H9 (cell line): ENCODE measurements around the gene CYP2R1. TPM values are rescaled to one million over a fixed set of nuclear protein-coding genes. Genes with fewer than 3 reads are reported as not detected.

Experiments used
- DNase-seq: peaks from one replicate; pipeline ENCODE4 v3.0.0-alpha.2; 2017
- H2AFZ ChIP-seq: one replicate; pipeline ENCODE4 v1.6.1; 2013; ENCODE audit warnings: mild to moderate bottlenecking, low read length, control low read depth, moderate library complexity
- H2AK5ac ChIP-seq: 2 replicates; pipeline ENCODE4 v1.6.1; 2013; ENCODE audit warnings: low read length, control low read depth, mixed read lengths; ENCODE audit not compliant: insufficient read length
- H2BK120ac ChIP-seq: one replicate; pipeline ENCODE4 v1.6.1; 2013; ENCODE audit warnings: low read depth, mild to moderate bottlenecking, low read length, control low read depth, inconsistent platforms; ENCODE audit not compliant: poor library complexity, severe bottlenecking
- H2BK12ac ChIP-seq: 2 replicates; pipeline ENCODE4 v1.6.1; 2013; ENCODE audit warnings: low read length, control low read depth, mixed read lengths, low read depth; ENCODE audit not compliant: insufficient read length
- H2BK15ac ChIP-seq: 2 replicates; pipeline ENCODE4 v1.6.1; 2013; ENCODE audit warnings: low read depth, low read length, control low read depth
- H2BK20ac ChIP-seq: one replicate; pipeline ENCODE4 v1.6.1; 2013; ENCODE audit warnings: low read depth, mild to moderate bottlenecking, low read length, control low read depth, inconsistent platforms; ENCODE audit not compliant: poor library complexity, severe bottlenecking
- H2BK5ac ChIP-seq: 2 replicates; pipeline ENCODE4 v1.6.1; 2013; ENCODE audit warnings: low read length, control low read depth, mixed read lengths; ENCODE audit not compliant: insufficient read length
- H3K14ac ChIP-seq: 2 replicates; pipeline ENCODE4 v1.6.1; 2013; ENCODE audit warnings: low read length, control low read depth; ENCODE audit not compliant: insufficient read depth
- H3K18ac ChIP-seq: 2 replicates; pipeline ENCODE4 v1.6.1; 2013; ENCODE audit warnings: low read depth, mild to moderate bottlenecking, mixed read lengths, low read length, control low read depth; ENCODE audit not compliant: insufficient read length
- H3K23ac ChIP-seq: 2 replicates; pipeline ENCODE4 v1.6.1; 2013; ENCODE audit warnings: low read length, control low read depth, mixed read lengths, low read depth; ENCODE audit not compliant: insufficient read length
- H3K23me2 ChIP-seq: 2 replicates; pipeline ENCODE4 v1.6.1; 2013; ENCODE audit warnings: low read depth, mild to moderate bottlenecking, mixed read lengths, low read length, control low read depth; ENCODE audit not compliant: insufficient read length, poor library complexity, severe bottlenecking
- H3K27ac ChIP-seq: 2 replicates; pipeline ENCODE4 v1.5.1; 2013; ENCODE audit warnings: low read length, control low read depth, mixed read lengths, low read depth; ENCODE audit not compliant: insufficient read length
- H3K27me3 ChIP-seq: 2 replicates; pipeline ENCODE4 v1.6.1; 2013; ENCODE audit warnings: low read length, control low read depth, inconsistent platforms; ENCODE audit not compliant: insufficient read depth
- H3K4ac ChIP-seq: 2 replicates; pipeline ENCODE4 v1.6.1; 2013; ENCODE audit warnings: low read depth, mild to moderate bottlenecking, control low read depth, inconsistent platforms, low read length, moderate library complexity
- H3K4me1 ChIP-seq: 2 replicates; pipeline ENCODE4 v1.6.1; 2013; ENCODE audit warnings: low read length, control low read depth, inconsistent platforms; ENCODE audit not compliant: insufficient read depth
- H3K4me2 ChIP-seq: 2 replicates; pipeline ENCODE4 v1.6.1; 2013; ENCODE audit warnings: low read length, control low read depth, mixed read lengths; ENCODE audit not compliant: insufficient read length, insufficient read depth
- H3K56ac ChIP-seq: 2 replicates; pipeline ENCODE4 v1.6.1; 2013; ENCODE audit warnings: low read depth, mild to moderate bottlenecking, mixed read lengths, low read length, control low read depth; ENCODE audit not compliant: insufficient read length
- H3K79me1 ChIP-seq: 2 replicates; pipeline ENCODE4 v1.6.1; 2013; ENCODE audit warnings: low read depth, mild to moderate bottlenecking, moderate library complexity, low read length, control low read depth, inconsistent platforms; ENCODE audit not compliant: insufficient read depth, poor library complexity, severe bottlenecking
- H3K79me2 ChIP-seq: 2 replicates; pipeline ENCODE4 v1.6.1; 2013; ENCODE audit warnings: low read length, control low read depth, inconsistent platforms; ENCODE audit not compliant: insufficient read depth
- H3K9ac ChIP-seq: 2 replicates; pipeline ENCODE4 v1.6.1; 2013; ENCODE audit warnings: low read length, control low read depth, mixed read lengths; ENCODE audit not compliant: insufficient read length; ENCODE audit errors: extremely low read depth
- H3K9me3 ChIP-seq: one replicate; pipeline ENCODE4 v1.6.1; 2013; ENCODE audit warnings: low read depth, low read length, inconsistent platforms; ENCODE audit not compliant: control insufficient read depth
- H3T11ph ChIP-seq: one replicate; pipeline ENCODE4 v1.6.1; 2013; ENCODE audit warnings: mild to moderate bottlenecking, low read length, control low read depth, inconsistent platforms
- H4K20me1 ChIP-seq: one replicate; pipeline ENCODE4 v1.6.1; 2013; ENCODE audit not compliant: control insufficient read depth, insufficient read length, insufficient read depth
- H4K5ac ChIP-seq: 2 replicates; pipeline ENCODE4 v1.6.1; 2013; ENCODE audit warnings: low read depth, mild to moderate bottlenecking, mixed read lengths, low read length, control low read depth; ENCODE audit not compliant: insufficient read length
- H4K8ac ChIP-seq: replicated peaks from 2 replicates; pipeline ENCODE4 v1.6.1; 2013; ENCODE audit warnings: low read length, control low read depth, mixed read lengths, low read depth; ENCODE audit not compliant: insufficient read length
- H4K91ac ChIP-seq: 2 replicates; pipeline ENCODE4 v1.6.1; 2013; ENCODE audit warnings: low read depth, mild to moderate bottlenecking, moderate library complexity, mixed read lengths, low read length, control low read depth; ENCODE audit not compliant: insufficient read length
- H3K27ac Mint-ChIP-seq, 3 experiments: 2 replicates in 2 of 3; 3 replicates in 1 of 3; pipeline ENCODE4 v1.8.0; 2020 to 2021; ENCODE audit warnings: mixed read lengths in 3 of 3, mild to moderate bottlenecking in 1 of 3, moderate library complexity in 1 of 3
- H3K27me3 Mint-ChIP-seq: 2 replicates; pipeline ENCODE4 v1.8.0; 2021; ENCODE audit warnings: low read depth, mild to moderate bottlenecking, moderate library complexity, mixed read lengths
- H3K36me3 Mint-ChIP-seq, 3 experiments: 2 replicates in 2 of 3; 3 replicates in 1 of 3; pipeline ENCODE4 v1.8.0; 2020 to 2021; ENCODE audit warnings: low read depth in 3 of 3, mixed read lengths in 3 of 3; ENCODE audit not compliant: insufficient read depth in 1 of 3
- H3K4me1 Mint-ChIP-seq, 2 experiments: 2 replicates each; pipeline ENCODE4 v1.8.0; 2020; ENCODE audit warnings: mixed read lengths in 2 of 2
- H3K4me3 Mint-ChIP-seq, 2 experiments: 2 replicates in 1 of 2; 3 replicates in 1 of 2; pipeline ENCODE4 v1.8.0; 2020 to 2021; ENCODE audit warnings: mild to moderate bottlenecking in 2 of 2, mixed read lengths in 2 of 2, moderate library complexity in 1 of 2
- H3K9me3 Mint-ChIP-seq, 2 experiments: 2 replicates in 1 of 2; 3 replicates in 1 of 2; pipeline ENCODE4 v1.8.0; 2020; ENCODE audit warnings: mild to moderate bottlenecking in 2 of 2, mixed read lengths in 2 of 2, moderate library complexity in 1 of 2
- total RNA-seq: library from RNA; stranded (reverse); gene quantifications from 2 replicates; pipeline ENCODE4 v1.2.1, GENCODE V29; 2021
- TF ChIP-seq, protein P1 (sequence below): fragments of 200-600 bp; sonication (generic); conservative IDR thresholded peaks from 3 replicates; pipeline ENCODE4 v1.8.0; 2021; ENCODE audit warnings: antibody characterized with exemption, mild to moderate bottlenecking

CYP2R1 gene
- total RNA-seq, 1 experiment from 2014 or later = 10.3 TPM

DNA sequence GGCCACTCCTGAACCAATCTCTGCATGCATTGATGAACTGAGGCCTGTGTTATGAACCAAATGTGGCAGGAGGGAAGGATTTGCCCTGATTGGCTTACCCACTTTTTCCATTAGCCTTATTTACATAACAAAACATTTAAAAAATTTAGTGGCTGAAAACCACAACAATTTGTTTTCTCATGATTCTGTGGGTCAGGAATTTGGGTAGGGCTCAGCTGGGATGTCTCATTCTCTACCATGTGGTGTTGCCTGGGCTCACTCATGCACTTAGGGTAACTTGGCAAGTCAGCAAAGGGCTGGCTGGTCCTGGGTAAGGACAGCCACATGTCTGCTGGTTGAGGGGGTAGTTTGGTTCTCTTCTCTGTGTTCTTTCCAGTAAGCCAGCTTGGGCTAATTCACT is 35.1 kb upstream of the CYP2R1 start:
- Histone ChIP-seq H4K8ac (no peak overlapping the region), H3T11ph (no peak overlapping the region), H3K56ac (no peak overlapping the region), H2BK20ac (no peak overlapping the region), H3K23ac (no peak overlapping the region), H2BK120ac (no peak overlapping the region), H3K79me1 (no peaks in the 10 kb centered on the region), H4K91ac (no peak overlapping the region), H4K20me1 (no peaks in the 10 kb centered on the region), H2AK5ac (no peak overlapping the region), H3K9ac (no peak overlapping the region), H3K27me3 (no peaks in the 10 kb centered on the region), H2BK15ac (no peak overlapping the region), H3K4ac (no peak overlapping the region), H2BK5ac (no peak overlapping the region), H3K23me2 (no peaks in the 10 kb centered on the region), H3K4me1 (no peaks in the 10 kb centered on the region), H3K14ac (no peak overlapping the region), H3K9me3 (no peaks in the 10 kb centered on the region), H3K4me2 (no peak overlapping the region), H4K5ac (no peak overlapping the region), H3K27ac (no peak overlapping the region), H2BK12ac (no peak overlapping the region), H2AFZ (no peak overlapping the region), H3K18ac (no peak overlapping the region), H3K79me2 (no peaks in the 10 kb centered on the region)
- TF ChIP-seq, protein P1, sequence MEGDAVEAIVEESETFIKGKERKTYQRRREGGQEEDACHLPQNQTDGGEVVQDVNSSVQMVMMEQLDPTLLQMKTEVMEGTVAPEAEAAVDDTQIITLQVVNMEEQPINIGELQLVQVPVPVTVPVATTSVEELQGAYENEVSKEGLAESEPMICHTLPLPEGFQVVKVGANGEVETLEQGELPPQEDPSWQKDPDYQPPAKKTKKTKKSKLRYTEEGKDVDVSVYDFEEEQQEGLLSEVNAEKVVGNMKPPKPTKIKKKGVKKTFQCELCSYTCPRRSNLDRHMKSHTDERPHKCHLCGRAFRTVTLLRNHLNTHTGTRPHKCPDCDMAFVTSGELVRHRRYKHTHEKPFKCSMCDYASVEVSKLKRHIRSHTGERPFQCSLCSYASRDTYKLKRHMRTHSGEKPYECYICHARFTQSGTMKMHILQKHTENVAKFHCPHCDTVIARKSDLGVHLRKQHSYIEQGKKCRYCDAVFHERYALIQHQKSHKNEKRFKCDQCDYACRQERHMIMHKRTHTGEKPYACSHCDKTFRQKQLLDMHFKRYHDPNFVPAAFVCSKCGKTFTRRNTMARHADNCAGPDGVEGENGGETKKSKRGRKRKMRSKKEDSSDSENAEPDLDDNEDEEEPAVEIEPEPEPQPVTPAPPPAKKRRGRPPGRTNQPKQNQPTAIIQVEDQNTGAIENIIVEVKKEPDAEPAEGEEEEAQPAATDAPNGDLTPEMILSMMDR = no peak
- Mint-ChIP-seq H3K27me3 (peaks cover 3% of the 10 kb centered on the region), H3K36me3 (peaks cover 0 to 2% (median 0%) of the 10 kb centered on the region in 3 experiments; a peak in 2 of 7 replicates), H3K27ac (no peak overlapping the region), H3K4me3 (no peak overlapping the region), H3K9me3 (peaks cover 2 to 5% of the 10 kb centered on the region in 2 experiments; a peak in 2 of 5 replicates), H3K4me1 (no peaks in the 10 kb centered on the region)
- no peak for DNase-seq
